Peyer's patch (tissue), 4 donors: Measurements from ENCODE around the gene TMPRSS3. TPM values are rescaled to one million over a fixed set of nuclear protein-coding genes. Genes with fewer than 3 reads are reported as not detected.

Source experiments
- DNase-seq, 3 donors: peaks; one replicate each; pipeline ENCODE4 v3.0.0-alpha.2; 2017 to 2019
- H3K27ac ChIP-seq, 4 donors: fragments of 200-600 bp; sonication (generic); one replicate each; pipeline ENCODE4 v1.5.1; 2016 to 2019
- H3K27me3 ChIP-seq, 2 donors: fragments of 200-600 bp; sonication (generic); one replicate each; pipeline ENCODE4 v1.5.1; 2019
- H3K36me3 ChIP-seq, 3 donors: fragments of 200-600 bp; sonication (generic); one replicate each; pipeline ENCODE4 v1.5.1; 2016 to 2019
- H3K4me1 ChIP-seq, 4 donors: fragments of 200-600 bp; sonication (generic); one replicate each; pipeline ENCODE4 v1.5.1; 2016 to 2019
- H3K4me3 ChIP-seq, 4 donors: fragments of 200-600 bp; sonication (generic); 1 replicate in 3 of 4; 2 replicates in 1 of 4; pipeline ENCODE4 v1.5.1; 2016 to 2019; ENCODE audit warnings: mild to moderate bottlenecking in 1 of 4
- H3K9me3 ChIP-seq, 4 donors: fragments of 200-600 bp; sonication (generic); one replicate each; pipeline ENCODE4 v1.5.1; 2016 to 2019; ENCODE audit warnings: mild to moderate bottlenecking in 1 of 4
- POLR2A ChIP-seq, 2 donors: fragments of 450-650 bp; IDR thresholded peaks; one replicate each; pipeline ENCODE4 v1.5.1; 2017; ENCODE audit warnings: antibody characterized with exemption in 2 of 2, mild to moderate bottlenecking in 2 of 2, moderate library complexity in 2 of 2
- total RNA-seq, 4 donors: library from RNA; depleted of rRNA; stranded (reverse); fragments of >200 nt; gene quantifications; one replicate each; pipeline ENCODE4 v1.1.0, GENCODE V29; 2016
- TF ChIP-seq, protein P1 (sequence below), 6 experiments: fragments of 450-650 bp in 4 of 6; fragments of 200-600 bp in 2 of 6; sonication (generic) in 1 of 6; IDR thresholded peaks; one replicate each; pipeline ENCODE4 v1.5.1; 2017 to 2019; ENCODE audit warnings: antibody characterized with exemption in 6 of 6, mild to moderate bottlenecking in 3 of 6, moderate library complexity in 1 of 6

Gene TMPRSS3
- total RNA-seq, 4 donors from 2014 or later = 0.54 to 2.5 TPM; not detected in 2

GRCh38 chr21:42423197-42423675 is 27.4 kb upstream of the TMPRSS3 start:
- Histone ChIP-seq H3K36me3 (no peaks in the 10 kb centered on the region), H3K4me3 (no peak overlapping the region), H3K27ac (peak overlapping the region in 2 of 4 donors; percentile 53 to 63), H3K4me1 (peaks cover 0 to 14% (median 4%) of the 10 kb centered on the region in 4 donors), H3K27me3 (no peaks in the 10 kb centered on the region), H3K9me3 (no peaks in the 10 kb centered on the region)
- TF ChIP-seq POLR2A (IDR thresholded peaks at IDR 0.05) = no peak
- TF ChIP-seq, protein P1, sequence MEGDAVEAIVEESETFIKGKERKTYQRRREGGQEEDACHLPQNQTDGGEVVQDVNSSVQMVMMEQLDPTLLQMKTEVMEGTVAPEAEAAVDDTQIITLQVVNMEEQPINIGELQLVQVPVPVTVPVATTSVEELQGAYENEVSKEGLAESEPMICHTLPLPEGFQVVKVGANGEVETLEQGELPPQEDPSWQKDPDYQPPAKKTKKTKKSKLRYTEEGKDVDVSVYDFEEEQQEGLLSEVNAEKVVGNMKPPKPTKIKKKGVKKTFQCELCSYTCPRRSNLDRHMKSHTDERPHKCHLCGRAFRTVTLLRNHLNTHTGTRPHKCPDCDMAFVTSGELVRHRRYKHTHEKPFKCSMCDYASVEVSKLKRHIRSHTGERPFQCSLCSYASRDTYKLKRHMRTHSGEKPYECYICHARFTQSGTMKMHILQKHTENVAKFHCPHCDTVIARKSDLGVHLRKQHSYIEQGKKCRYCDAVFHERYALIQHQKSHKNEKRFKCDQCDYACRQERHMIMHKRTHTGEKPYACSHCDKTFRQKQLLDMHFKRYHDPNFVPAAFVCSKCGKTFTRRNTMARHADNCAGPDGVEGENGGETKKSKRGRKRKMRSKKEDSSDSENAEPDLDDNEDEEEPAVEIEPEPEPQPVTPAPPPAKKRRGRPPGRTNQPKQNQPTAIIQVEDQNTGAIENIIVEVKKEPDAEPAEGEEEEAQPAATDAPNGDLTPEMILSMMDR (IDR thresholded peaks at IDR 0.05) = no peak
- DNase-seq = peak in 2 of 3 donors; percentile 36 to 69

- H3K9me3 ChIP-seq = no peaks in the 10 kb centered on the region
- peak in 1 of 3 donors; percentile 44 for DNase-seq
- no peaks in the 10 kb centered on the region for H3K27me3 ChIP-seq
- H3K4me1 ChIP-seq = peaks cover 0 to 14% (median 4%) of the 10 kb centered on the region in 4 donors
- no peak overlapping the region for H3K27ac ChIP-seq
- TF ChIP-seq, protein P1 (IDR thresholded peaks at IDR 0.05) = no peak
- no peak for TF ChIP-seq POLR2A (IDR thresholded peaks at IDR 0.05)
- H3K36me3 ChIP-seq = no peaks in the 10 kb centered on the region
- no peak overlapping the region for H3K4me3 ChIP-seq
Observed at GRCh38 chr21:42421018-42421793, 25.4 kb upstream of the TMPRSS3 start.

- no peaks in the 10 kb centered on the region for H3K36me3 ChIP-seq
- TF ChIP-seq, protein P1 (IDR thresholded peaks at IDR 0.05) = no peak
- no peak for TF ChIP-seq POLR2A (IDR thresholded peaks at IDR 0.05)
- H3K27ac ChIP-seq = no peak overlapping the region
- peaks cover 0 to 9% (median 4%) of the 10 kb centered on the region in 4 donors for H3K4me1 ChIP-seq
- DNase-seq = peak in 1 of 3 donors; percentile 8
- H3K9me3 ChIP-seq = no peaks in the 10 kb centered on the region
- H3K4me3 ChIP-seq = no peak overlapping the region
- no peaks in the 10 kb centered on the region for H3K27me3 ChIP-seq
Observed at GRCh38 chr21:42419845-42420244, 24.0 kb upstream of the TMPRSS3 start.

DNA sequence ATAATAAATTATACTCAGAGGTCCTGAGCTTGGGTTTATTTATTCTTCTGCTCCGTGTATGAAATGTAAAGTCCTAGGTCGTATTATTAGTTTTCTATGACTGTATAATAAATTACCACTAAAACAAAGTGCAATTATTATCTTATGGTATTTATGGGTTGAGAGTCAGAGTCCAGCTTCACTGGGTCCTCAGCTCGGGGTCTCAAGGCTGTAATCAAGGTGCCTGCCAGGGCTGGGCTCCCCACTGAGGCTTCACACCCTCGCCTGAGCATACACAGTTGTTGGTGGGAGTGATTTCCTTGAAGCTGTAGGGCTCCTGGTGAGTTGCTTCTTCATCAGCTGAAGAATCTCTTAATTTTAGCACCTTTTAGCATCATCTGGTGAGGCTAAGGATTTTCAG is 23.0 kb upstream of the TMPRSS3 start:
- Histone ChIP-seq H3K27me3 (no peaks in the 10 kb centered on the region), H3K4me1 (peaks cover 0 to 5% (median 1%) of the 10 kb centered on the region in 4 donors), H3K36me3 (no peaks in the 10 kb centered on the region), H3K4me3 (no peak overlapping the region), H3K9me3 (no peaks in the 10 kb centered on the region), H3K27ac (no peak overlapping the region)
- no peak for TF ChIP-seq POLR2A (IDR thresholded peaks at IDR 0.05)
- TF ChIP-seq, protein P1 (IDR thresholded peaks at IDR 0.05) = no peak
- no peak for DNase-seq

GRCh38 chr21:42417533-42417932 is 21.7 kb upstream of the TMPRSS3 start:
- TF ChIP-seq, protein P1 (IDR thresholded peaks at IDR 0.05) = no peak
- no peak for TF ChIP-seq POLR2A (IDR thresholded peaks at IDR 0.05)
- H3K4me1 ChIP-seq = no peaks in the 10 kb centered on the region
- no peaks in the 10 kb centered on the region for H3K36me3 ChIP-seq
- H3K27me3 ChIP-seq = no peaks in the 10 kb centered on the region
- DNase-seq = no peak
- no peak overlapping the region for H3K4me3 ChIP-seq
- no peak overlapping the region for H3K27ac ChIP-seq
- H3K9me3 ChIP-seq = no peaks in the 10 kb centered on the region
